Stimulated activated CD4-positive, alpha-beta T cell treated with anti-CD3 and anti-CD28 coated beads, Interleukin-4, amount 100 ng/mL, for 24 hours (primary cell): Measurements from ENCODE around the gene IGSF9.
"Not testable (repeated sequence)": the region's sequence is repeated elsewhere in the genome, so short reads cannot be mapped to it uniquely, and the experiment has no call there.

Experiments used
- DNase-seq: peaks from one replicate; pipeline ENCODE4 v3.0.0-alpha.2; 2020

The IGSF9 gene

DNA sequence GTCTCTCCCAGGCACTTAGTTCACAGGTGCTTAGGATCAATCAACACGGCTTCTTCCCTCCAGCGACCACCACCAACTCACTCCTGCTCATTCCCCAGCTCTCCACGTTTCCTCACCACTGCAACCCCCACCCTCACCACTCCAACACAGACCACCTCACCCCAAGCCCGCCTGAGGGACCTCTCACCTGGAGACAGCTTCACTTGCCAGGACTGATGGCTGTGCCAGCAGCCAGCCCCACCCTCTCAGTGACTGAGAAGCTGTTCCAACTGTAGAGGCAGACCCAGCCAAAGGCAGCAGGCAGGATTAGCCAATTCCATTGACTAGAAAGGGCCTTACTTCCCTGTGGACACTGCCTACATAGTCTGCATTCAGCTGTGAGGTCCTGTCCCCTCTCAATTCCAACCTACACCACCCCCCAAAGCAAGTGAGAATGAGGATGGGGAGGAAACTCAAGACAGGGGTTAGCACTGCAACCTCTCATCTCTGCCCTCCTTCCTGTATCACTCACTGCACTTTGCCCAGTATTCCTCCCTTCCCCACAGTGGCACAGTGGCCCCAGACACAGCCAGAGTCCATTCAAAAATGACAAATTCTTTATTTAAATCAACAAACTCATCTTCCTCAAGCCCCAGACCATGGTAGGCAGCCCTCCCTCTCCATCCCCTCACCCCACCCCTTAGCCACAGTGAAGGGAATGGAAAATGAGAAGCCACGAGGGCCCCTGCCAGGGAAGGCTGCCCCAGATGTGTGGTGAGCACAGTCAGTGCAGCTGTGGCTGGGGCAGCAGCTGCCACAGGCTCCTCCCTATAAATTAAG is 27.7 kb downstream of the IGSF9 start:
- DNase-seq: no peak

DNA sequence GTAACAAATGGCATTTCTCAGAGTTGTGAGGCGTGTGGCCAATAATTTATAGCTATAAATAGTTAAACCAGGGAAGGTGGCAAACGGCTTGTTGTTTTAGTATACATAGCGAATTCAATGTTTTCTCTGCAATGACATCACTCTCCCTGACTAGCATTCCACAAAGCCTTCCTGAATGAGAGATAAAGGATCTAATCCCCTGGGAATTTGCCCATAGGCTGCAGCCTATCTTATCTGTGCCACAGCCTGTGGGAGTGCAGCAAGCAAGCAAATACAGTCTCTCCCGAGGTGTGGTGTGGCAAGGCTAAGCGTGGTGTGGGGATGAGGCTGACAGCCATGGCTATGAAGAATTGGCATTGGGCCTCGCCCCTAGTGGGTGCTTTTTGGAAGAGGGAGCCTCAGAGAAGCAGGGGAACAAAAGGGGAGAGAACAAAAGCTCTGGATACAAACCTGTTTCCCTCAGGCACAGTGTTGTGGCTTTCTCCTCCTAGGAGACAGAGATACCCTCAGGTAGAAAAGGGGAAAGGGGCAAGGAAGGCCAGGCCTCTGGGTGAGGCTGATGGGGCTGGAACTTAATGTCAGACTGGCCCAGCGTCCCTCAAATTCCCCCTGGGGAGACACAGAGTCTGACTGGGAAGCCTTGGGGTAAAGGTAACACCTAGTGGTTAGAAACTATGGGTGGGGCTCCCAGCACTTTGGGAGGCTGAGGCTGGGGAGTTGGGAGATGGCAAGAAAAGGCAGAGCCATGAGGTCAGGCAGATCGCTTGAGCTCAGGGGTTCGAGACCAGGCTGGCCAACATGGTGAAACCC is 29.0 kb downstream of the IGSF9 start:
- no peak for DNase-seq

DNA sequence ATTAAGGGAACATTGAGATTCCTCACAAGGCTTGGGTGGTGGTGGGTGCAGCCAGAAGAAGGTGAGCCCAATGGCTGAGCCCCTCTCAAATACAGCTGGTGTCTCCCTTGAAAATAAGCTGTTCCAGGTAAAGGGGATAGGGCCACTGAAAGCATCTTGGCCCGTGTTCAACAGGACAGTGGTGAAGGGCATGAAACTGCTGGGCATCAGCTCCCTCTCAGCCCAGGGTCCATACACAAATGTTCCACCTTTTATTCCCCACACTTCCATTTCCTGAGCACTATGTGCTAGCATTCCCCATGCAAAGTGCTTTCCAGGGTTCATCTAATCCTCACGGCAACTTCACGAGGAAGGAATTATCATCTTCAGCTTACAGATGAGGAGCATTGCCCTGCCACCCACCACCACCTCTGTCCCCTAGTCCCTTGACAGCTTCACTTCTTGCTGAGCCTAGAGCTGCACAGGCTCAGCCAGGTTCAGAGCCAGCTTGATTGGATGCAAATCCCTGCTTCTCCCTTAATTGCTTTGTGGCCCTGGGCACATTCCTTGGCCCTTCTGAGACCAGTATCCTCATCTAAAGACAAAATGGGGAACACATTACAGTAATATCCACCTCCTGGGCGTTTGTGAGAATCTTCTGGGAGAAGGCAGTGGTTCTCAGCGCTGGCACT is 29.7 kb downstream of the IGSF9 start:
- no peak for DNase-seq

DNA sequence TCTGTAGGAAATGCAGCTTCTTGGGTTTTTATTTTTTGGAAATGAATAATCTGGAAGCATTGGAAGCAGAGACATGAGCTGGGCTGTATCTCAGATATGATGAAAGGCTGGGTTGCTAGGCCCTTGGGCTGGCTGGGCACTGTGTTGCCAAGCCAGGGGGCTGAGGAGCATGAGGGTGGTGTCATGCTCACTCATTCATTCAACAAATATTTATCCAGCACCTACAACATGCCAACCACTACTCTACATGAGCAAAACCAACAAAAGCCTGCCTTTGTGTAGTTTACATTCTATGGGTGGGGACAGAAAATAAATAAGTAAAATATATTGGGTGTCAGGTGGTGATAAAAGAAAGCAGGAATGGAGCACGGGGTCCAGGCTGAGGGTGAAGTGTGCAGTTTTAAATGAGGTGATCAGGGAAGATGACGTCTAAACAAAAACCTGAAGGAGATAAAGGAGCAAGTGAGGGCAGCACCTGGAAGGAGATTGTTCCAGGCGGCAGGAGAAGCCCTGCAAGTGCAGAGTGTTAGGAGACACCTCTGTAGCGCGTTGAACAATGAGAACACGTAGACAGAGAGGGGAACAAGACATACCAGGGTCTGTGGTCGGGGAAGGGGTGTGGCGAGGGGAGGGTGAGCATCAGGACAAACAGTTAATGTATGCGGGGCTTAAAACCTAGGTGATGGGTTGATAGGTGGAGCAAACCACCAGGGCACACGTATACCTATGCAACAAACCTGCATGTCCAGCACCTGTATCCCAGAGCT is 31.0 kb downstream of the IGSF9 start:
- DNase-seq: no peak

DNA sequence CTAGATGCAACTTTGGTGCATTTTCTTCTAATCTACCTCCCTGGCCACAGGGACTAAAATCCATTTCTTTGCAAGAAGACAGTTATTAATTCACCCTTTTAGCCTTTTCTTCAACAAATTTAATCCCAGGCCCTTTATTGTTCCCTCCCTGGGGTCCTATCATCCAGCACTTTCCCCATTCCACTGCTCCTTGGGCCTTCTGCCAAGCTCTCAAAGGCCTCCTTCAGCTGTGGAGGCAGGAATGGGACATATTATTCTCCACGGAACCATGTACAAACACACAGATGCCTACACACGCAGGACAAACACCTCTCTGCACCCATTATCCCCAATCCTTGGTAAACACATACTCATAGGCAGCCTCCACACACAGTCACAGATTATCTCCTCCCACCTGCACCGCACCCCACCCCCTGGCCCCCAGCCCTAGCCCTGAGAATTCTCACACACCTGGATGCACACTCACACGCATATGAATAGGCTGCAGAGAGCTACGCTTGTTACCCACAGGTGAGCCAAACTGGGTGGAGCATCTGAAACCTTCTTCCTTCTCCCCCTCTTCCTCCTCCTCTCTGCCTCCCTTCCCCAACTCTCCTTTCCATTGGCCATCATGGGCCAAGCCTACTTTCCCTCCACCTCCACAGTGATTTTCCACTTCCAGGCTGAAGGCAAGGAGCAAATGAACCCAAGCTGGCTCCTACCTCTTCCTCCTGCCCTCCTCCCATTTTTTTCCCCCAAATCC is 31.8 kb downstream of the IGSF9 start:
- DNase-seq: no peak

DNA sequence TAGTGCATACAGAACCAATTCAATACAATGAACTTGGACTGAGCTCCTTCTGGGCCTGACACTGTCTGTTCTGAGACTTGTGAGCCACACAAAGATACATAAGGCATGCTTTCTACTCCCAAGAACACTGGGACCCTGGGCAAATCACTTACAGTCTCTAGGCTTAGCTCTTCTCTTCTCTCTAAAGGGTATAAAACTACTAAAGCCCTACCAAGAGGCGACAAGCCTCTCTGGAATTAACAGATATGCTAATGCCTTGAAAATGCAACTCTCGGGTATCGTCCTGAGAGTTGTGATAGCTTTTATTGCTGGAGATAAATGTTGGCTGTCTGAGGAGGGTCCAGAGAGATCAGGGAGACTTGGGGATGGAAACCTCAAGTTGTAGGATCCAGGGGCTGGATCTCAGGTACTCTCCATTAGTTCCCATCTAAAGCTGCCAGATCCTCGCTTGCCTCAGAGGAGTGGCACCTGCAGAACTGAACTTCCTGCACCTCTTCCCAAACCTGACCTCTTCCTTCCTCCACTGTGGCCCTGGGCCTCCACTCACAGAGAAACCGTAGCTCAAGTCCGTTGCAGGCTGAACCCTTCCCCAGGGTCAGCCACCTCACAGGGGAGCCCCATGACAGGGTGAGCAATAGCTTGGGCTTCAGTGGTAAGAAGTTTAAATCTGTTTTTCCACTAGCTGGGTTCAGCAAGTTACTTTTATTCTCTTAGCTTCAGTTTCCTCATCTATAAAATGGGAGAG is 33.9 kb downstream of the IGSF9 start:
- no peak for DNase-seq

DNA sequence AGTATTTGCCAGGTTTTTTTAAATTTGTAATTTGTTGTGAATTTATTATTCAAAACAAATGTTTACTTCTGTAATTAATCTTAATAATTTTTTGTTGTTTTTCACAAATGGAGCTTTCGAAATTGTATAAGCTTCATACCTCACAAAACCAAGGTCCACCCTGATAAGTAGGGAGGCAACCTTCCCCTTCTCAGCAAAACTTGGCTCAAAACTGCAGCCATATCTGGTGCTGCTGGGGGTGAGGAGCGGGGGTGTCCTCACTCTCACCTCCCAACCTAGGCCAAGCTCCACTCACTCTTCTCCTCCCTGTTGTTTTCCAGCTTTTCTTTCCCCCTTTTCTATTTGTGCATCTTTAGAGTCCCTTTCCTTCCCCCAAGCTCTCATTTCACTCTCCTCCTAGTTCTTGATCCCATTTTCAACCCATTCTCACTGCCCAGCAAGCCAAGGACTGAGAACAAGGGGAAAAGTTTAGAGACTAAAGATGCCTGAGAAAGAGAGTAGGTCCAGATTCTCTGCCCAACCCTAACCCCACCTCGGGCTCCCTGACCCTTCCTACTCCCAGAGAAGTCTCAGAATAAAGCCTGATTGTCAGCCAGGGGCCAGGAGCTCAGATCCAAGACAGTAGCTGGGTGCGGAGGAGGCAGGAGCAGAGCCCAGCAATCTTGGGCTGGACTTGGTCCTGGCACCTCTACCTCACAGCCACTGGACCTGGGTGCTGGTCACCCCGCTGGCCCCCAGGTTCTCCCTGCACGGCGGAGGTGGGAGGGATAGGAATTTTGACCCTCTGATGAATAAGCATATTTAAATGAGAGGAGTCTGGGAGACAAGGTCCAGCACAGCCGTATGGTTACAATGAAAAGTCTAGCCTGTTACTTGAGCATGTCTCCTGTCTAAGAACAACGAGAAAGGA is 37.1 kb downstream of the IGSF9 start:
- DNase-seq: no peak

DNA sequence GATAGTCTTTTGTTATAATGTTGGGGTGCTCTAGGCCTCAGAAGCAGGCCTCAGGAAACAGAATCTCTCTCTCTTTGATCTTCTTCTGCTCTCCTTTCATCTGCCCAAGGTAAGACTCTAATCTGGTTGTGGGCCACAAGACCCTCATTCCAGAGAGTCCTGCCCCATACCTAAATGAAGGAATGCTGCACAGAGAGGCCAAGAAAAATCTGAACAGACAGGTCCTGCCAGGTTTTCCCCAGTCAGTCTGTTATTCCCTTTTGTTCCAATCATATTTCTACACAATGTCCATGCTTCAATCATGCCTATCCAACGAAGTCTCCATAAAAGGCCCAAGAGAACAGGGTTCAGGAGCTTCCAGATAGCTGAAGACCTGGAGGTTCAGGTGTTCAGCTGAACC is 38.5 kb downstream of the IGSF9 start:
- no peak for DNase-seq

DNA sequence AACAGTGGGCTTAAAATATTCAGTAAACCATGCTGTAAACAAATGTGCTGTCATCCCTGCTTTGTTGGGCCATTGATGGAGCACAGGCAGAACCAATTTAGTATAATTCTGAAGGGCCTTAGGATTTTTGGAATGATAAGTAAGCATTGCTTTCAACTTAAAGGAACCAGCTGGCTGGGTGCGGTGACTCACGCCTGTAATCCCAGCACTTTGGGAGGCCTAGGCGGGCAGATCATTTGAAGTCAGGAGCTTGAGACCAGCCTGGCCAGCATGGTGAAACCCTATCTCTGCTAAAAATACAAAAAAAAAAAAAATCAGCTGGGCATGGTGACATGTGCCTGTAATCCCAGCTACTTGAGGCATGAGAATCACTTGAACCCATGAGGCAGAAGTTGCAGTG is 41.4 kb downstream of the IGSF9 start:
- not testable (repeated sequence) for DNase-seq

DNA sequence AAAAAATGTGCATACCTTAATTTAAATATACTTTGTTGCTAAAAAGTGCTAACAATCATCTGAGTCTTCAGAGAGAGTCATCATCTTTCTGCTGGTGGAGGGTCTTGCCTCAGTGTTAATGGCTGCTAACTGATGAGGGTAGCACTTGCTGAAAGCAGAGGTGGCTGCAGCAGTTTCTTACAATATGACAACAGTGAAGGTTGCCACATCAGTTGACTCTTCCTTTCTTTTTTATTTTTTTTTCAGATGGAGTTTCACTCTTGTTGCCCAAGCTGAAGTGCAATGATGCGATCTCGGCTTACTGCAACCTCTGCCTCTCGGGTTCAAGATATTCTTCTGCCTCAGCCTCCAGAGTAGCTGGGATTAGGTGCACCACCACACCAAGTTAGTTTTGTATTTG is 42.9 kb downstream of the IGSF9 start:
- no peak for DNase-seq

DNA sequence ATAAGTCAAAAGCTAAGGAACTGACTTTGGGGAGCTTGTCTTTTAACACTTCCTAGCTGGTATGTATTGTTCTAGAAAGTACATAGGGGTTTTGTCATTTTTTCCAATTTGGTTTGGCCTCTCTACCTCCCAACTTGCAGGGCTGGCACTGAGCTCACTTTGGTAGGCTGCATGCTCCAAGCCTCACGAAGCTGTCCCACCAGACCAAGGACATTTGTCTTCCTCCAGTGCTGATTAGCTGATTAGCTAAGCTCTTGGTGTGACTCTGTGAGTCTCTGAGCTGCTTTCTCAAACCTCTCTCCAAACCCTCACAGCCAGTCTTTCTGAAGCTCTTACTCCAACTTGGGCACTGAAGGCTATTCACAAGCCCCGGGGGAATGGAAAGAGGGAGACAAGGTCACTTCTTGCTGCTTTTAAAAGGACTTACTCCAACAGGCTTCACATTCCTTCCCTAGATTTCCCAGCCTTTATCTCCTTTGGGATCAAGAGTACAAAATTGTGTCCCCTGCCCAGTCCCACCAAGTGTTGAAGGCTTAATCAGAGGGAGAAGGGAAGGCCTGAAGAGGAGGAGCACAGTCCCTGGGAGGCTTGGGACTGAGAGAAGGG is 44.6 kb downstream of the IGSF9 start:
- no peak for DNase-seq

DNA sequence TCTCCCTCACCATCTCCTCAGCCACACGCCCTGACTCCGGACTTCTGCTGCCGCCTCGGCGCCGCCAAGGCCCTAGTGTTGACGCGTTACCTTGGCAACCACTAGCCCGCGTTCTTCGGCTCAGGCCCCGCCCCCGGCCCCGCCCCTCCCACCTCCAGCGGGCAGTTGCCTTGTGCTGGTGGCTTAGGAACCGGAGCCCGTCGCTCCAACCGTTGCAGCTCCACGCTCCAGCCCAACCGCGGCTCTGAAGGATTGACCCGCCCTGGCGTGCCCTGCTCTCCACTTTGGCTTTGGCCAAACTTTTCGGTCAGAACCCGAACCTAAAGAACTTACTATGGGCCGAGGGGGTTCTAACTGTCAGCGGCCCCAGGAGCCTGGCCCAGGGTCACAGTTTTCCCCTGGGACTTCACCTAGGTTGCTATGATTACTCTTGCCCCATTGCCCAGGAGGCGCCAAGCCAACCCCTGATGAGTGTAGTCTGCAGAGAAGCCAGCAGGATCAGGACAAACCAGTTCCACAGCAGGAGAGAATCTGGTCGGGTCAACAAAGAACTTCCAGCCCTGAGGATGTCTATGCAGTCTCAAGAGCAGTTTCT is 45.2 kb downstream of the IGSF9 start, which contains the start of gene CFAP45:
CFAP45 (minus strand) TSS at position 80 of the 595 bp plus-strand sequence; CDS start at position 13, 67 bp downstream.
- DNase-seq: no peak

DNA sequence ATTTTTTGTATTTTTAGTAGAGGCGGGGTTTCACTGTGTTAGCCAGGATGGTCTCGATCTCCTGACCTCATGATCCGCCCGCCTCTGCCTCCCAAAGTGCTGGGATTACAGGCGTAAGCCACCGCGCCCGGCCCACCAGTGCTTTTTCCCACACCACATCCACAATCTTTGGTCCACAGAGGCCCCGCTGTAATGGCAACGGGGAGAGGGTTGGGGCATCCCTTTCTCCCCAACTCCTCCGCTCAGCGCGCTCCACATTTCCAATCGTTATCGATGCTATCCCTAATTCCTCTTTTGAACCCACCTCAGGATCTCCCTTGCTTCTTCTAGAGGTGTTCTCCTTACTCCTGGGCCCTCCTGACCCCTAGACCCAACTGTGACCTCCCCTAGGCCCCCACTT is 45.8 kb downstream of the IGSF9 start:
- DNase-seq: not testable (repeated sequence)

DNA sequence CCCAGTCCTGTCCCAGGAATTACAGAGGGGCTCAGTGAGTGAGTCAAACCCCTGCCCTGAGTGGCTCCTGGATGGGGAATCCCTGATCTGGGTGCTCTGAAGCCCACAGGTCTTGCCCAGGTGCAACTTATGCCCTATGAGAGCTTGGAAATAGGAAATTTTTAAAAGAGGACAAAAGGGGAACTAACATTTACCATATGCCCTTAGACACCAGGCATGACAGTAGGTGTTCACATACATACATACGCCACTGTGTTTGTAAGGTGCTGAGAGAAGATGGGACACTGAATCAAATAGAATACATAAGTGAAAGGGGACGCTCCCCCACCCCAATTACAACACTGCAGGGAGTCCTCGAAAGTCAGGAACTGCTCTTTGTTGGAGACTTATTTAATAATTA is 46.9 kb downstream of the IGSF9 start:
- DNase-seq: no peak

DNA sequence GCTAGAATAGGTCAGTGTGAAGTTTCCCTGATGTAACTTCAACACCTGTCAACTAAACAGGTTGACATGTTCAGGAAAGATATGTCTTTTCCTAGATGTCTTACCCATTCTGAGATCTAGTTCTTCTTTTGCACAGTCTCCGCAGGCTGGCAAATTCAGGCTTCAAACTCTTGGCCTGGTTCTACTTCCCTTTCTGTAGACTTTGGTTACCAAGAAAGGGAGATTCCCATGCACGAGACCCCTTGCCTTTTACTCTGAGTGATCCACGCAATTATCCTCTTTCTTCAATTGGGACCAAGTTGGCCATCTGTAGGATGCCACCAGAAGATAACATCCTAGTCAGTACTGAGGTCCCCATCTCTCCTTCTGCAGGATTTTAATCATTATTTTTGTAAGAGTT is 47.5 kb downstream of the IGSF9 start:
- no peak for DNase-seq

DNA sequence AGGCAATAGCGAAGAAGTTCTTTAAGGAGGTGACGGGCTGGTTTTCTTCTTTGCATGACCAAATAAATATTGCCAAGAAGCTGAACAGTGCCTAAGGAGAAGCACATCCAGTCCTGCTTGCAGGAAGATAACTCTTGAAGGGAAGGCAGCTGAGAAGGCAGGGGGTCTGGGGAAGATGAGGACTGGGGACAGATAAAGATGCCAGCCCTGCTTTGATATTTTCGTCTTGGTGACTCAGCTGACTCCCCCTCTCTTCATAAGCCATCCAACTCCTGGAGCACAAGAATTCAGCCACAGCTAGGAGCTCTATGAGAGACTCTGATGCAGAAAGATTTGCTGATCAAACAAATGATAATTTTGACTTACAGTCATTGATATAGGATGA is 48.9 kb downstream of the IGSF9 start:
- DNase-seq: no peak

DNA sequence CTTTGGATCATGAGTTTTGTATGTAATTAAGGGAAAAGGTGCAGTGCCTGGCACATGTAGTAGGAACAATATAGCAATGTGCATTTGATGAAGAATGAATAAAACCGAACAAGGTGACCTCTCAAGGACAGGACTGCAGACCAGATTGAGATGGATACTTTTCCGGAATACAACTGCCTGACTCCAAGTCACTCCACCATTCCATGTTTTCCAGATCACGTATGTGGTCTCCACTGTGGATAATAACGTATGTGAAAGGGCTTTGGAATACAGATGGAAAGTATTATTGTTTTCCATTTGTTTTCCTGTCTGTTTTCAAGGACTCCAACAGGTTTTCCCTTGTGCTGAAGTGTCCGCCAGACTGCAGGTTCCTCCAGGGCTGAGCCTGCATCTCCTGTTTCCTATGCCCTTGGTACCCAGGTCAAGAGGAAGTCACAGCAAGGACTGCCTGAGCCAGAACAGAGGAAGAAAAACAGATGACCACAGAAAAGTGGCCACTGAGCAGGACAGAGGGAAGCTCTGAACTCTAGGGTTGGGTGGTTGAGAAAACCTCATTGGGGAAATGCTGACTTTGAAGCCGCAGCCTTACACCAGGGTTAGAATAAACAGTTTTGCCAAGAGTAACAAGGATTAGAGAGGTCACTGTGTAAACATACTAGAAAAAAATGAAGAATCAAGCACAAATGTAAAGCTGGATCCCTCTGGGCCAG is 49.4 kb downstream of the IGSF9 start:
- DNase-seq: no peak

DNA sequence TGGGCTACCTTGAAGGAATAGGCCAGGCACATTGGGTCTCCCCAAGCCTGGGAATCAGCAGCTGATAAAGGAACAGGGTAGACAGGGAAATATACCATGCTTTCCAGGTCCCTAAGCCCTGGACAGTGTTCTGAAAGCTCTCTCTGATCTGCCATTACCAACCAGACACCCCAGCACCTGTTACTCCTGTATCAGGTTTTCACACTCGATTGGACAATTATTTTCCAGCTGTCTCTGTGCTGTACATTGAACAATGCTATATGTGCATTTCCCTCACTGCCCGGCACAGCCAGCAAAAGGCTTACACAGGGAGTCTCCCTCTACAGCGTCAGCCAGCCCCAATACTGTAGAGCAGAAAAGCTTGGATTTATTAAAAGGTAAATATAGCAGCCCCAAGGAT is 50.1 kb downstream of the IGSF9 start:
- no peak for DNase-seq

DNA sequence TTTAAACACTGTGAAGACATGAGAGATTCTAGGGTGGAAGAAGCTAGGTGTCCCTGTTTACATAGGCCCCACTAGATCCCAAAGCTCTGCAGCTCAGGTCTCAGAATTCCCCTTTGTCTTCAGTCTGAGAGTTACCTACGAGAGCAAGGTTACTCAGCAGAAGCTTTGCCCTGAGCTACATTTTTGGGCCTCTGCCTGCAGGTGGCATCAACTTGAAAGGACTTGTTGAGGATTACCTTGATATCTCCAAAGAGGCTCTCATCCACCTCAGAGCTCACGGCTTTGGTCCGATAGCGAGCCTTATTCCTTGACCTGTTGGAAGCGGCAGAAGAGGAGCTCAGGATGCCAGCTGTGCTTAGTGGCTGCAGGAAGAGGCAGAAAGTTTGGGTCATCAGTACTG is 52.5 kb downstream of the IGSF9 start:
- no peak for DNase-seq
